Measurements from ENCODE around the gene NFAT5. TPM values are rescaled to one million over a fixed set of nuclear protein-coding genes. Genes with fewer than 3 reads are reported as not detected.
"Not testable (repeated sequence)": the region's sequence is repeated elsewhere in the genome, so short reads cannot be mapped to it uniquely, and the experiment has no call there.

Gene NFAT5
- total RNA-seq, 1 experiment from 2014 or later: 57.9 TPM

DNA sequence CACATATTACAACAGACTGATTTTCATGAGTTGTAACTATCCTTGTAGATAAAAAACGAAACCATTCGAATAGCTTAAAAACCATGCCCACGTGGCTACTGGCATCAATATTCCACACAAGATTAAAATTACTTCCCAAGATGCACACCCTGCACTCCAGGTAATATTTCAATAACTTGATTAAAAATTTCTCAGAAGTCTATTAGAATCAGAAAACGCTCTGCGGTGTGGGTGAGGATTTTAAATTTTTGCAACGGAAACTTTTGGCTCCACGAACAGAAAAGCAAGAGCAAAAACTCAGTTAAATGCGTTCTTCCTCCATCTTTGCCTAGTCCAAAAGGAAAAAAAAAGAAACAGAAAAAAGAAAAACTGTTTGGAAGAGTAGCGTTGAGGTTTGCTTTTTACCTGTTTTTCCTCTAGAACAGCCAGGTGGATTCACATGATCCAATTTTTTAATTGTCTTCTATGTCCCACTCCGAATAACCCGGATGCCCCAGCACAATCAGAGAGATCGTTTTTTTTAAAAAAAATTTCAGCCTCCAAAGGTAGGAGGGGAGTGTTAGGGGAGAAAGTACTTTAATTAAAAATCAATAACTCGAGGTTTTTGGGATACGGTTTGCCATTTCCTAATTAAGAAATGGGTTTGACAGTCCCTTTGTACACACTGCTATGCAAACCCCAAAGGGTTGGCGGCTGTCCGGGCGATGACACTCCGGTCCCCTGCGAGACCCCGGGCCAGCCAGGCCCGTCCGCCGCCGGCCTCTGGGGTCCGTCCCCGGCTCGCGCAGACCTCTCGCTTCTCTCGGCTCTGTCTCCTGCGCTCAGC lies 708 bp upstream of the NFAT5 start:
- peak overlapping the region; percentile 90 for H3K27ac Mint-ChIP-seq (ENCODE audit: unreplicated experiment)
- CTCF ChIA-PET: interaction anchor here (0.7 to 1.7 kb wide), 3 partner anchors 100 to 169 kb away, joined by 3 to 8 read pairs (median 4); no protein-coding TSS in a partner anchor
- intact Hi-C loops (cut with micrococcal nuclease; ENCODE audit: unreplicated experiment): loop anchor here (1.0 to 5.0 kb wide), 3 partner anchors 35 to 168 kb away; no protein-coding TSS in a partner anchor
- H3K4me3 Mint-ChIP-seq (ENCODE audit: low read depth, unreplicated experiment): peak overlapping the region; percentile 82
- H3K9me3 Mint-ChIP-seq (ENCODE audit: low read depth, unreplicated experiment): no peaks in the 10 kb centered on the region
- peaks cover 42% of the 10 kb centered on the region for H3K36me3 Mint-ChIP-seq (ENCODE audit: insufficient read depth, unreplicated experiment)
- no peak for DNase-seq
- TF ChIP-seq, protein P1, sequence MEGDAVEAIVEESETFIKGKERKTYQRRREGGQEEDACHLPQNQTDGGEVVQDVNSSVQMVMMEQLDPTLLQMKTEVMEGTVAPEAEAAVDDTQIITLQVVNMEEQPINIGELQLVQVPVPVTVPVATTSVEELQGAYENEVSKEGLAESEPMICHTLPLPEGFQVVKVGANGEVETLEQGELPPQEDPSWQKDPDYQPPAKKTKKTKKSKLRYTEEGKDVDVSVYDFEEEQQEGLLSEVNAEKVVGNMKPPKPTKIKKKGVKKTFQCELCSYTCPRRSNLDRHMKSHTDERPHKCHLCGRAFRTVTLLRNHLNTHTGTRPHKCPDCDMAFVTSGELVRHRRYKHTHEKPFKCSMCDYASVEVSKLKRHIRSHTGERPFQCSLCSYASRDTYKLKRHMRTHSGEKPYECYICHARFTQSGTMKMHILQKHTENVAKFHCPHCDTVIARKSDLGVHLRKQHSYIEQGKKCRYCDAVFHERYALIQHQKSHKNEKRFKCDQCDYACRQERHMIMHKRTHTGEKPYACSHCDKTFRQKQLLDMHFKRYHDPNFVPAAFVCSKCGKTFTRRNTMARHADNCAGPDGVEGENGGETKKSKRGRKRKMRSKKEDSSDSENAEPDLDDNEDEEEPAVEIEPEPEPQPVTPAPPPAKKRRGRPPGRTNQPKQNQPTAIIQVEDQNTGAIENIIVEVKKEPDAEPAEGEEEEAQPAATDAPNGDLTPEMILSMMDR (IDR thresholded peaks at IDR 0.05; ENCODE audit: unreplicated experiment): no peak
- peaks cover 15% of the 10 kb centered on the region for H3K4me1 Mint-ChIP-seq (ENCODE audit: low read depth, unreplicated experiment)
- H3K27me3 Mint-ChIP-seq (ENCODE audit: unreplicated experiment): no peaks in the 10 kb centered on the region
- BruUV-seq (replicated peaks): TSS peak; percentile 76

DNA sequence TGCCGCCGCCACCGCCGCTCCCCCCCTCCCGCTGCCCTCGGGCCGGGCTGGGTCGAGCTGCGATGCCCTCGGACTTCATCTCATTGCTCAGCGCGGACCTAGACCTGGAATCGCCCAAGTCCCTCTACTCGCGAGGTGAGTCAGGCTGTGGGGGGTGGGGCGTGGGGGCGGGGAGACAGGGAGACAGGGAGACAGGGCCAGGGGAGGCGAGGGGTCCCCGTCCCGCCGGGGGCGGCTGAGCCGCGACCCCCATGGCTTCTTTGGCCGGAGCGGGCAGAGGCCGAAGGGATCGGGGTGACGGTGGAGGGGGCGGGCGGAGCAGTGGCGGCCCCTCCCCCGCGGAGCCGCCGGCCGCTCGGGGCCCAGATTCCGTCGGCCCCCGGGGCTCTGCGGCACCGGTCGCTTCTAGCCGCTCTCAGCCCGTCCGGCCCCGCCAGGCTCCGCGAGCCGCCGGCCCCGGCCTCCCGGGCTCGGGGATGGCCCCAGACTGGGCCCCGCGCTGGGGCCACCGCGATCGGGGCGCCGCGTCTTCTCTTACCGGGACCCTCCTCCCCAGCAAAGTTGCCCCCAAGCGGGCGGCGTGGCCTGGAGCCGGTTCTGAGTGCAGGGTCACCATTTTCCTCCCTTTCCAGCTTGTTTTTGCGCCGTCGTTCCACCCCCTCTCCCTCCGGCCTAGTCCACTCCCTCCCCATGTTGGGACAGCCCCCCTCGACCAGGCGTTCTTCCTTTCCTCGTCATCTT lies 644 bp downstream of the NFAT5 start:
- Mint-ChIP-seq H3K36me3 (ENCODE audit: insufficient read depth, unreplicated experiment) (peaks cover 42% of the 10 kb centered on the region), H3K27me3 (ENCODE audit: unreplicated experiment) (no peaks in the 10 kb centered on the region), H3K27ac (ENCODE audit: unreplicated experiment) (peak overlapping the region; percentile 90), H3K4me1 (ENCODE audit: low read depth, unreplicated experiment) (peaks cover 15% of the 10 kb centered on the region), H3K4me3 (ENCODE audit: low read depth, unreplicated experiment) (peak overlapping the region; percentile 82), H3K9me3 (ENCODE audit: low read depth, unreplicated experiment) (no peaks in the 10 kb centered on the region)
- DNase-seq: peak; percentile 51
- CTCF ChIA-PET: no interaction called here
- TF ChIP-seq, protein P1 (IDR thresholded peaks at IDR 0.05; ENCODE audit: unreplicated experiment): no peak
- BruUV-seq (replicated peaks): no TSS peak
- intact Hi-C loops (cut with micrococcal nuclease; ENCODE audit: unreplicated experiment): loop anchor here (5.0 kb wide), 1 partner anchor 46 kb away; no protein-coding TSS in a partner anchor

DNA sequence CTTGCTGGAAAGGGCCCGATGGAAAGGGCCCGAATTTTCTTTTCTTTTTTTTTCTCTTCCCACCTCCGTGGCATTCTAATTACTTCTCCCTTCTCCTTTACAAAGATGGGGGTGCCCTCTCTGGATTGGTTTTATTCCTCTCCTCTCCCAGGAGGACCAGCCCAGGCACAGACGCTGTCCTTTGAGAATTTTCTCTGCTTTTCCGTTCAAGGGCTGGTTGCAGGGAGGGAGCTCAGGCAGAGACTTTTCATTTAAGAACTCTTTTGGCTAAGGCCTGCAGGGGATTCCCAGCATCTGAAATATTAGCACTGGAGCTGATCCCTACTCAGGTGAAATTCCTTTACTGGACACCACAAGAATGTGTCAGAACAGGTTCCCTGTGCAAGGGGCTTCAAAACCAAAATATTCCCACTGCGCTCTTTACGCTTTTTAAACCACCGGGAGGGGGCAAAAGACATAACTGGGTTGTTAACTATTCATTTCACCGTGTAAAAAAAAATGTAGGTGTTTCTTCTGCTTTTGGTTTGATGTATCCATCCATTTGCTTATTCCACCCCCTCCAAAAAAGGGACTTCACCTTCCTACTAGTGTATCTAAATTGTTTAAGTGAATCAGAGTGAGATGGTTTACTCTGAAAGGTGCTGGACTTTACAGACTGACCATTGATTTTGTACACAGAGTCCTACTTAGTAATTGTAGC lies 1.4 kb downstream of the NFAT5 start:
- H3K9me3 Mint-ChIP-seq (ENCODE audit: low read depth, unreplicated experiment): no peaks in the 10 kb centered on the region
- TF ChIP-seq, protein P1 (IDR thresholded peaks at IDR 0.05; ENCODE audit: unreplicated experiment): no peak
- DNase-seq: peak; percentile 45
- peaks cover 42% of the 10 kb centered on the region for H3K36me3 Mint-ChIP-seq (ENCODE audit: insufficient read depth, unreplicated experiment)
- CTCF ChIA-PET: no interaction called here
- TSS peak; percentile 34 for BruUV-seq (replicated peaks)
- peak overlapping the region; percentile 90 for H3K27ac Mint-ChIP-seq (ENCODE audit: unreplicated experiment)
- peak overlapping the region; percentile 82 for H3K4me3 Mint-ChIP-seq (ENCODE audit: low read depth, unreplicated experiment)
- peaks cover 15% of the 10 kb centered on the region for H3K4me1 Mint-ChIP-seq (ENCODE audit: low read depth, unreplicated experiment)
- H3K27me3 Mint-ChIP-seq (ENCODE audit: unreplicated experiment): no peaks in the 10 kb centered on the region
- intact Hi-C loops (cut with micrococcal nuclease; ENCODE audit: unreplicated experiment): loop anchor here (5.0 kb wide), 1 partner anchor 45 kb away; no protein-coding TSS in a partner anchor

DNA sequence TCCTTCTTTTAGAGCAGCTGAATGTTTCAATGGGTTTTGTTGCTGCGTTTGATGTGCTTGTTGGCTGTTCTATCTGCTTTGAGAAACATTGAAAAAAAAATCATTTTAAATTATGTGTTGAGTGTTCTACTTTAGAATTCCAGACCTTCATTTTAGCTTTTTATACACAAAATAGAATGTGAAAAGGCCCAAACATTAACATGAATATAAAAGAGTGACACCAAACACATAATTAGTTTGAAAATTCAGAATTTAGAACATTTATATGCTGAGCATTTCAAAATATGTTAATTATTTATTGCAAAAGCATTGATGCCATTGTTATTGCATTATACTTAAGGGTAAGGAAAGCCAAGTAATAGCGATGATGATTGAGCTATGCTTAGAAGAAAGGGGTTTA lies 2.9 kb downstream of the NFAT5 start:
- no peaks in the 10 kb centered on the region for H3K9me3 Mint-ChIP-seq (ENCODE audit: low read depth, unreplicated experiment)
- no peak for DNase-seq
- CTCF ChIA-PET: interaction anchor here (0.5 to 1.3 kb wide), 4 partner anchors 13 to 406 kb away, joined by 3 to 5 read pairs (median 4); no protein-coding TSS in a partner anchor
- TF ChIP-seq, protein P1 (IDR thresholded peaks at IDR 0.05; ENCODE audit: unreplicated experiment): no peak
- H3K27ac Mint-ChIP-seq (ENCODE audit: unreplicated experiment): no peak overlapping the region
- no TSS peak for BruUV-seq (replicated peaks)
- peaks cover 10% of the 10 kb centered on the region for H3K4me1 Mint-ChIP-seq (ENCODE audit: low read depth, unreplicated experiment)
- H3K36me3 Mint-ChIP-seq (ENCODE audit: insufficient read depth, unreplicated experiment): peaks cover 42% of the 10 kb centered on the region
- H3K27me3 Mint-ChIP-seq (ENCODE audit: unreplicated experiment): no peaks in the 10 kb centered on the region
- intact Hi-C loops (cut with micrococcal nuclease; ENCODE audit: unreplicated experiment): loop anchor here (5.0 kb wide), 1 partner anchor 44 kb away; no protein-coding TSS in a partner anchor
- H3K4me3 Mint-ChIP-seq (ENCODE audit: low read depth, unreplicated experiment): peak overlapping the region; percentile 82

DNA sequence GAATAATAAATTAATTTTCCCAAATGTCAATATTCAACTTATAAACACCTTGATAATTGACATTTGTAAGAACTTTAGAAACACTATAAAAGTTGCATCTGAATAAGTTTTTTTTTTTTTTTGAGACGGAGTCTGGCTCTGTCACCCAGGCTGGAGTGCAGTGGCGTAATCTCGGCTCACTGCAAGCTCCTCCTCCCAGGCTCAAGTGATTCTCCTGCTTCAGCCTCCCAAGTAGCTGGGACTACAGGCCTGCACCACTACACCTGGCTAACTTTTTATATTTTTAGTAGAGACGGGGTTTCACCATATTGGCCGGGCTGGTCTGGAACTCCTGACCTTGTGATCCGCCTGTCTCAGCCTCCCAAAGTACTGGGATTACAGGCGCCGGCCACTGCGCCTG lies 13.0 kb downstream of the NFAT5 start:
- DNase-seq; H3K9me3 Mint-ChIP-seq (ENCODE audit: low read depth, unreplicated experiment); BruUV-seq (replicated peaks); intact Hi-C loops (cut with micrococcal nuclease; ENCODE audit: unreplicated experiment); CTCF ChIA-PET; H3K27me3 Mint-ChIP-seq (ENCODE audit: unreplicated experiment); H3K4me1 Mint-ChIP-seq (ENCODE audit: low read depth, unreplicated experiment); H3K4me3 Mint-ChIP-seq (ENCODE audit: low read depth, unreplicated experiment); H3K27ac Mint-ChIP-seq (ENCODE audit: unreplicated experiment): not testable (repeated sequence)
- peaks cover 19% of the 10 kb centered on the region for H3K36me3 Mint-ChIP-seq (ENCODE audit: insufficient read depth, unreplicated experiment)

All from Calu3 (cell line).